Measurements from ENCODE around the gene EYA2. TPM values are rescaled to one million over a fixed set of nuclear protein-coding genes. Genes with fewer than 3 reads are reported as not detected.

The EYA2 gene
- total RNA-seq, 2 donors from 2014 or later = 30.0 to 31.0 TPM

DNA sequence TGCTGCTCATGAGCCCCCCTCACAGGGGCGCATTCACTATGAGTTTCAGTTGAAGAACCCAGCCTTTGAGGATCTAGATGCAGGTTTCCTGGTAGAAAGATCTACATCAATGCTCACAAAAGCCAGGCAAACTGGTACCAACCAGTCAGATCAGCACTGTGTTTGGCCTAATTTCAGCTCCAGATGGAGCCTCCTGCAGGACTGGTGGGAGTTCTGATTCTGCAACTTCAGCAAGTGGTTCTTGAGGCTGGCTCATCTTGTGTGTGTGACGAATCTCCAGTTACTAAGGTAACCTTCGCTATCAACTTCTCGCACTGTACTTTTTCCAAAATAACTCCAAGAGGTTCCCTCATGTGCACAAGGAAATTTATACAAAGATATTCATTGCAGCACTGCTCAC is 343.1 kb downstream of the EYA2 start:
- Histone ChIP-seq H3K9me3 (no peaks in the 10 kb centered on the region), H3K4me3 (no peak overlapping the region), H3K4me1 (replicated peaks) (no peaks in the 10 kb centered on the region), H3K36me3 (peaks cover 0 to 2% of the 10 kb centered on the region in 2 donors), H3K27ac (no peak overlapping the region), H3K27me3 (replicated peaks; ENCODE audit: insufficient read depth) (no peaks in the 10 kb centered on the region)
- TF ChIP-seq POLR2AphosphoS5 (IDR thresholded peaks at IDR 0.05) (no peak), POLR2A (IDR thresholded peaks at IDR 0.05) (no peak)
- TF ChIP-seq, protein P1, sequence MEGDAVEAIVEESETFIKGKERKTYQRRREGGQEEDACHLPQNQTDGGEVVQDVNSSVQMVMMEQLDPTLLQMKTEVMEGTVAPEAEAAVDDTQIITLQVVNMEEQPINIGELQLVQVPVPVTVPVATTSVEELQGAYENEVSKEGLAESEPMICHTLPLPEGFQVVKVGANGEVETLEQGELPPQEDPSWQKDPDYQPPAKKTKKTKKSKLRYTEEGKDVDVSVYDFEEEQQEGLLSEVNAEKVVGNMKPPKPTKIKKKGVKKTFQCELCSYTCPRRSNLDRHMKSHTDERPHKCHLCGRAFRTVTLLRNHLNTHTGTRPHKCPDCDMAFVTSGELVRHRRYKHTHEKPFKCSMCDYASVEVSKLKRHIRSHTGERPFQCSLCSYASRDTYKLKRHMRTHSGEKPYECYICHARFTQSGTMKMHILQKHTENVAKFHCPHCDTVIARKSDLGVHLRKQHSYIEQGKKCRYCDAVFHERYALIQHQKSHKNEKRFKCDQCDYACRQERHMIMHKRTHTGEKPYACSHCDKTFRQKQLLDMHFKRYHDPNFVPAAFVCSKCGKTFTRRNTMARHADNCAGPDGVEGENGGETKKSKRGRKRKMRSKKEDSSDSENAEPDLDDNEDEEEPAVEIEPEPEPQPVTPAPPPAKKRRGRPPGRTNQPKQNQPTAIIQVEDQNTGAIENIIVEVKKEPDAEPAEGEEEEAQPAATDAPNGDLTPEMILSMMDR (IDR thresholded peaks at IDR 0.05) = no peak
- intact Hi-C loops (cut with DNase I) = no loop called here
- no peak for DNase-seq (ENCODE audit: low spot score)
- WGBS = 92% methylated on average over 4 of the region's 4 CpGs

Small RNAs within 50 kb of the gene (microRNA-seq; reads per million reads assigned to microRNA genes)
- 1.7 reads per million, percentile 23 among the genes with 10 or more reads in this experiment for gene MIR3616

Small RNAs within 50 kb of the gene (small RNA-seq; reads per million reads assigned to genes)
- gene MIR3616 = 0 to 0.30 reads per million in 2 donors

Other genes with a start within 250 kb of the EYA2 start
- gene SLC13A3, start 243.4 kb upstream of the EYA2 start, total RNA-seq = 10 to 100 TPM; 10.5 to 16.9 TPM
- gene TP53RK, start 205.4 kb upstream of the EYA2 start, total RNA-seq = 10 to 100 TPM; 23.2 to 29.6 TPM
- gene SLC2A10, start 185.2 kb upstream of the EYA2 start, total RNA-seq = 10 to 100 TPM; 49.8 to 54.9 TPM

Data from prostate gland (tissue), 2 donors.